Stimulated activated CD4-positive, alpha-beta T cell treated with anti-CD3 and anti-CD28 coated beads, Interleukin-1b, Interleukin-23, amount 100 ng/mL, for 24 hours (primary cell): ENCODE results near the gene IL10RB.
"Not testable (repeated sequence)": the region's sequence is repeated elsewhere in the genome, so short reads cannot be mapped to it uniquely, and the experiment has no call there.

Source experiments
- DNase-seq, 4 experiments: peaks; one replicate each; pipeline ENCODE4 v3.0.0-alpha.2; 2020; ENCODE audit warnings: low read depth in 4 of 4, low spot score in 1 of 4

Gene IL10RB

GRCh38 chr21:33240404-33240803, 25.8 kb upstream of the IL10RB start:
- no peak for DNase-seq

DNA sequence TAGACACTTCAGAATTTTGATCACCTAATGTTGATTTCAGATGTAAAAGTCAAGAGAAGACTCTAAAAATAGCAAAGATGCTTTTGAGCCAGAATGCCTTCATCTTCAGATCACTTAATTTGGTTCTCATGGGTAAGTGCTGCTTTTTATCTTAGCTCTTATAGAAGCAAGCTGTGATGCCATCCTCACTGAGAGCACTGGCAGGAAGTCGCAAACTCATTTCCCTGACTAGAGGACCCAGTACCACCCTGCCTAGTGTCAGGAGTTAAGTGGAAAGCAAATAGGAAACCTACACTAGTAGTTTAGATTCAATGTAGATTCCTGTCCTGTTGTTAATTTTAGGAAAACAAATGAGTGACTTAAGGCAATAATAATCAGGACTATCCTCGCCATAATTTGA, 24.3 kb upstream of the IL10RB start:
- no peak for DNase-seq

GRCh38 chr21:33242846-33243245, 23.3 kb upstream of the IL10RB start:
- DNase-seq, result not testable (repeated sequence)

DNA sequence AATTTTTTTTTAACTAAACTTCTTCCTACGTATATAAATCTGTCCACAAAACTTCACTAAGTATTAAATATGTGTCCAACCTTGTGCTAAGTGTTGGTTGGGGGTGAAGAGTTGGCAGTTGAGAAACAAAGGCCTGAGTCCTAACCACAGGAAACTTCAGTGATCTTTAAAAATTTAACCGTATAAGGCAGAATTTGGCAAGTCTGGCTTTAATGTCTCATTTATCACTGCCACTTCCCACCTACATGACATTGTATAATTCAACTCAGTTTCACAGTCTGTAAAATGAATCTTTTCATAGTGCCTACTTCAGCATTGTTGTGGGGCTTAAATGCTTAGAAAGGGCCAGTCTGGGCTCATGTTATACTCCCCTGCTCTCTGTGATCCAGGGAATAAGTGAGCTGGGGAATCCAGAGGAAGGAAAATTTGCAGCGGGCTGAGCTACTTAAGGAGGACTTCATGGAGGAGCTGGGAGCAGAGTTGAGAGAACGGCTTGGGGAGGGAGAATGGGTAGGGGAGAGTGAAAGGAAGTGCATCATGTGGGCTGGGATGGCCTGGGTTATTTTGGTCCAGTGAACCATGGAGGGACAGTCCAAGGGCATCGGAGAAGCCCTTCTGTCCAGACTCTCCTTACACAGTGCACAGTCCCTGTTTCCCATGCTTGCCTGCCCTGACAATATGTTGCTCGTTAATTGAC, 21.9 kb upstream of the IL10RB start:
- no peak for DNase-seq

DNA sequence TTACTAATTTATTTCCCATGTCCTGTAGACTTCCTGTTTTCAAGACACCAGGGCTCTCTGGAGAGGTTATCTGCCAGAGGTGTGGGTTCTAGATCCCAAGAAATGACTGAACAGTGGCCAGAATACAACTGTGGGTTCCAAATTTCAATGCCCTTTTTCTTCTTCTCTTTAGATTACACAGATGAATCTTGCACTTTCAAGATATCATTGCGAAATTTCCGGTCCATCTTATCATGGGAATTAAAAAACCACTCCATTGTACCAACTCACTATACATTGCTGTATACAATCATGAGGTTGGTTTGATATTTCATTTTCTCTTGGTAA, 21.4 kb upstream of the IL10RB start:
- DNase-seq, result no peak

GRCh38 chr21:33245289-33245918, 20.8 kb upstream of the IL10RB start:
- DNase-seq, result no peak

DNA sequence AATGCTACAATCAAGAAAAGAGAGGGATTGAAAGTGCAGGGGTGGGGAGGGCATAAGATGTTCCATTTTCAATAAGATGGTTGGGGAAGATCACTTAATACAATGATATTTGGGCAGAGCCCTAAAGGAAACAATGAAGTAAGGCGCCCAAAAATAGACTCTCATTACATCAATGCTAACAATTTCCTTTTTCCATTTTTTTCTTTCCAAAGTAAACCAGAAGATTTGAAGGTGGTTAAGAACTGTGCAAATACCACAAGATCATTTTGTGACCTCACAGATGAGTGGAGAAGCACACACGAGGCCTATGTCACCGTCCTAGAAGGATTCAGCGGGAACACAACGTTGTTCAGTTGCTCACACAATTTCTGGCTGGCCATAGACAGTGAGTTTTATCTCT, 19.7 kb upstream of the IL10RB start:
- DNase-seq, result no peak

- no peak for DNase-seq
Measured at GRCh38 chr21:33246963-33247362, 19.2 kb upstream of the IL10RB start.

GRCh38 chr21:33247599-33247998, 18.6 kb upstream of the IL10RB start:
- no peak for DNase-seq

GRCh38 chr21:33249331-33250002, 16.7 kb upstream of the IL10RB start:
- no peak for DNase-seq

GRCh38 chr21:33251119-33251518, 15.0 kb upstream of the IL10RB start:
- DNase-seq, result no peak

- DNase-seq, result not testable (repeated sequence)
Measured at GRCh38 chr21:33253382-33253781, 12.8 kb upstream of the IL10RB start.

DNA sequence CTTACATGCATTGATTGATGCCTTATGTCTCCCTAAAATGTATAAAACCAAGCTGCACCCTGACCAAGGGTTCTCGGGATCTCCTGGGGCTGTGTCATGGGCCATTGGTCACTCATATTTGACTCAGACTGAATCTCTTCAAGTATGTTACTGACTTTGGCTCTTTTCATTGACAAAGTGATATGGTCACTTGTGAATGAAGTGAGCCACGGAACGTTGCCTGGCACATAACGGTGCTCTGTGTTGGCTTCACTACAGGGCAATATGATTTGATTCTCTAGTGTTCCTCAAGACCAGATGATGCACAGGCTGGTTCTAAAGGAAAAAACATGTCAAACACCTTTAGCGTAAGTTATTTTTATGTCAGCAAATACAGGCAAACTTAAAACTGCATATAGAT, 11.4 kb upstream of the IL10RB start:
- DNase-seq, result no peak

DNA sequence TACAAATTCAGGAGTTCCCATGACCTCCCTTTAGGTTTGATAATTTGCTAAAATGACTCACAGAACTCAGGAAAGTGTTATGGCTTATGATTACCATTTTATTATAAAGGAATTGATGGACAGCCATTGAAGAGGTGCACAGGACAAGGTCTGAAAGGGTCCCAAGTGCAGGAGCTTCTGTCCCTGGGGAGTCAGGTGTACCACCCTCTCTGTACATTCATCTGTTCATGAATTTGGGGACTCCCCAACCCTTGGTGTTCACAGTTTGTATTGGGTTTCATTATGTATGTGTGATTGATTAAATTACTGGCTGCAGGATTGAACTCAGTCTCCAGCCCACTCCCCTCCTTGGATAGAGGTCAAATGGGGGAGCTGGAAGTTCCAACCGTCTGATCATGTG, 10.8 kb upstream of the IL10RB start:
- DNase-seq, result no peak

DNA sequence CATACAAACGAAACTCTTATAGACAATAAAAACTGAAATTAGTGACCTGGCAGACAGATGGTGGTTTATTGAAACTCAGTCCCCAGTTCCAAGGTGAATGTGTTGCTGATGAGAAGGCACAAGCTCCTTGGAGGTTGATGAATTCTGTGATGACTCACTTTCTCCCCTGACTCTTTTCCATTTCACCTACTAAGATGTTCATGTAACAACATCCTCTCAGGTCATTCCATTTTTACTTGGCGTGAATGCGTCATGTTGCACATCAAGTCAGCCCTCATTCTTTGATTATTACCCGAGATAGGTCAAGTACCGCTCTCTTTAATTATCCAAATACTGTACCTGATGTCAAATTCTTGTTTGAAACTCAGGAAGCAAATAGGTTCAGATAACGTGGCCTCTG, 10.1 kb upstream of the IL10RB start:
- DNase-seq, result no peak

- DNase-seq, result no peak
Measured at GRCh38 chr21:33257094-33257803, 8.9 kb upstream of the IL10RB start.

DNA sequence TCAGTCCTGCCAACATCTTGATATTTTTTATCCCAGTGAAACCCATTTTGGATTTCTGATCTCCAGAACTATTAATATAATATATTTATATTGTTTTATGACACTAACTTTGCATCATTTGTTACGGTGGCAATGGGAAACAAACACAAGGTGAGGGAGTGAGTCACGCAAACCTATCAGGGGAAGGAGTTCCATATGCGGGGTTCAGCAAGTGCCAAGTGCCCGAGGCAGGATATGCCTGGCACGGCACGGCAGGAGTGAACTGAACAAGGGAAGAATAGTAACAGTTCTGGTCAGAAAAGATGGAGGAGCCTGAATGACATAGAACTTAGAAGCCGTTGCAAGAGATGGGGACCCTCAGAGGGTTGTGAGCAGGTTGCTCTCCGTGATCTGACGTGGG, 7.7 kb upstream of the IL10RB start:
- no peak for DNase-seq

GRCh38 chr21:33259428-33259827, 6.7 kb upstream of the IL10RB start:
- no peak for DNase-seq

GRCh38 chr21:33259995-33260394, 6.2 kb upstream of the IL10RB start:
- no peak for DNase-seq

- no peak for DNase-seq
Measured at GRCh38 chr21:33261635-33262034, 4.5 kb upstream of the IL10RB start.

DNA sequence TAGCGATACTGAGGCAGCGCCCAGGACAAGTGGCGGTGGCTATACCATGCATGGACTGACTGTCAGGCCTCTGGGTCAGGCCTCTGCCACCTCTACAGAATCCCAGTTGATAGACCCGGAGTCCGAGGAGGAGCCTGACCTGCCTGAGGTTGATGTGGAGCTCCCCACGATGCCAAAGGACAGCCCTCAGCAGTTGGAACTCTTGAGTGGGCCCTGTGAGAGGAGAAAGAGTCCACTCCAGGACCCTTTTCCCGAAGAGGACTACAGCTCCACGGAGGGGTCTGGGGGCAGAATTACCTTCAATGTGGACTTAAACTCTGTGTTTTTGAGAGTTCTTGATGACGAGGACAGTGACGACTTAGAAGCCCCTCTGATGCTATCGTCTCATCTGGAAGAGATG, 3.2 kb upstream of the IL10RB start:
- DNase-seq, result no peak

GRCh38 chr21:33264561-33264960, 1.6 kb upstream of the IL10RB start:
- DNase-seq, result no peak
